Stimulated activated CD8-positive, alpha-beta memory T cell treated with anti-CD3 and anti-CD28 coated beads, Interleukin-4, amount 100 ng/mL, for 48 hours (primary cell): ENCODE results near the gene SPEM2.

Experiments
- DNase-seq: peaks from one replicate; pipeline ENCODE4 v3.0.0-alpha.2; 2020

The SPEM2 gene

GRCh38 chr17:7423679-7424078 lies 1.7 kb upstream of the SPEM2 start:
- DNase-seq: no peak

DNA sequence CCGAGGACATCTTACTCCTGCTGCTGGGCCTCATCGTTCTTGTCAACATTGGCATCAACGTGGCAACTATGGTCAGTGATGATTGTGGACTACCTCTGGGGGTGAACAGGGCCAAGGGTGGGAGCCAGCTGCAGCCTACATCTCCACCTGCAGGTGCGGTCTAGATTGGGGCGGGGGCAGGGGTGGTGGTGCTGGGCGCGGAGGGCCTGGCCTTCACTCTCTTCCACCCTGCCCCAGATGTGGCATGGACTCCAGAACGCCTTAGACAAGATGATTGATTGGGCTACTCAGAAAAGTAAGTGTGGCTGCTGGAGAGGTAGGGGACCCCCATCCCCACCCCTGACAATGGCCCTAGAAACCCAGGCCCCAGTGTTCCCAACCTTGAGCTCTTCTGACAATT lies 340 bp downstream of the SPEM2 start:
- DNase-seq: no peak

DNA sequence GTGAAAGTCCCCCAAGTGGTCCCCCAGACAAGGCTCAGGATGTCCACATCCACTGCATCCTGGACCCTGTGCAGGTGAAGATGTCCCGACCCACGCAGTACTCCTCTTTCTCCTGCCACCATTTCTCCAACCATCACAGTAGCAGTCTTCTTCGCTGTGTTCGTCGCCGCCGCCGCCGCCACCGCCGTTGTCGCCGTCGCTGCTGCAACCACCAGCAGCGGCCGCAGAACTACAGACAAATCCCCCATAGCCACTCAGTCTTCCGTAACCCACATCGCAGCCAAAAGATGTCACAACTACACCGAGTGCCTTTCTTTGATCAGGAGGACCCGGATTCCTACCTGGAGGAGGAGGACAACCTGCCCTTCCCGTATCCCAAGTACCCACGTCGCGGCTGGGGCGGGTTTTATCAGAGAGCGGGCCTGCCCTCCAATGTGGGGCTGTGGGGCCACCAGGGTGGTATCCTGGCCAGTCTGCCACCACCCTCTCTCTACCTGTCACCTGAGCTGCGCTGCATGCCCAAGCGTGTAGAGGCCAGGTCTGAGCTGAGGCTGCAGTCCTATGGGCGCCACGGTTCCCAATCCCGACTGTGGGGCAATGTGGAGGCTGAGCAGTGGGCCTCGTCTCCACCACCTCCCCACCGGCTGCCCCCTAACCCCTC lies 917 bp downstream of the SPEM2 start:
- DNase-seq: no peak

DNA sequence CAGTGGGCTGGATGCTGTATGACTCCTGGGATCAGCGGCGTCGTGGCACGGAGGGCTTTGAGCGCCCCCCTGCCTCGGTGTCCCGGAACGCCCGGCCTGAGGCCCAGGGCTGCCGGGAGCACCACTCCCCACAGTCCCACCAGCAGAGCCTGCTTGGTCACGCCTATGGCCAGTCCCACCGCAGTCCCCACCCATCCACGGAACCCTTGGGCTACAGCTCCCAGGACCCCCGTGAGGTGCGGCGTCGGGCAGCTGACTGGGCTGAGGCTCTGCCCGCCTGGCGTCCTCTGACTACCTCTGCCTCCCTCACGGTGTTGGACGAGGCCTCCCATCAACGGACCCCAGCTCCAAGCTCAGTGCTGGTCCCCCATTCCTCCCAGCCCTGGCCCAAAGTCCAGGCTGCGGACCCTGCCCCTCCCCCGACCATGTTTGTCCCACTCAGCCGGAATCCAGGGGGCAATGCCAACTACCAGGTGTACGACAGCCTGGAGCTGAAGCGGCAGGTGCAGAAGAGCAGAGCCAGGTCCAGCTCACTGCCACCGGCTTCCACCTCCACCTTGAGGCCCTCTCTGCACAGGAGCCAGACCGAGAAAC lies 1.6 kb downstream of the SPEM2 start:
- DNase-seq: no peak

DNA sequence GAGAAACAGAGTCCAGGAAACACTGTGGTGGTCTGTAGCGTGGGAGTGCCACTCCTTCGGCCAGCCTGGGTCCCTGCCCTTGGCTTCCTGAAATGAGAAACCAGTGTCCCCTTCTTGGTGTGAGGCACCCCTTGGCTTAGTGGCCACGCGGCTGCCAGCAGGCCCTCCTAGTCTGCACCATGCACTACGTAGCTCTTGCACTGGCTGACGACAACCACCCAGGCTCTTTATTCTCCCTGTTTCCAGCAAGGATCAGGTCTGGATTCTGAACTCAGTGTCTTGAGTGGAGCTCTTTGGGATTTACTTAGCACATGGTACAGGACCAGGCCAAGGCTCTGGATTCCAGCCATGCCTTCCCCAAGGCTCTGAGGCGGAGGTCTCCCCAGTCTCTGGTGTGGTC lies 2.1 kb downstream of the SPEM2 start:
- no peak for DNase-seq

GRCh38 chr17:7428557-7428956 lies 3.1 kb downstream of the SPEM2 start, which contains the start of gene SPEM3:
Gene SPEM3 (plus strand): TSS chr17:7428857. CDS start chr17:7428903, 46 bp downstream.
- no peak for DNase-seq

GRCh38 chr17:7429722-7430121 lies 4.3 kb downstream of the SPEM2 start:
- DNase-seq: no peak

- no peak for DNase-seq
Observed at GRCh38 chr17:7431231-7431630, 5.8 kb downstream of the SPEM2 start.

DNA sequence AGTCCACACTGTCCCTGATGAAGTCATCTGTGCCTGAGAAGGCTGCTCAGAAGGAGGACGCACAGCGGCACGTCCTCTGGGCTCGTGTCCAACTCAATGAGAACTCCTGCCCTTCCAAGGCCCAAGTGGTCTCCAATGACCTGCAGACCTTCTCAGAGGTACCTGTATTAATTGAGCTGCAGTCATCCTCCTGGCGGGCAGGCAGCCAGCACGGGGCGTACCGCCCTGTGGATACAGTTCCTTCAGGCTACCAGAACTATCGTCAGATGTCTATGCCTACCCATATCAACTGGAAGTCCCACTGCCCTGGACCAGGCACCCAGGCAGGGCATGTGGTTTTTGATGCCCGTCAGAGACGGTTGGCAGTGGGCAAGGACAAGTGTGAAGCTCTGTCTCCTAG lies 6.9 kb downstream of the SPEM2 start:
- DNase-seq: no peak

- peak; percentile 71 for DNase-seq
Observed at GRCh38 chr17:7435676-7436555, 10.5 kb downstream of the SPEM2 start.

DNA sequence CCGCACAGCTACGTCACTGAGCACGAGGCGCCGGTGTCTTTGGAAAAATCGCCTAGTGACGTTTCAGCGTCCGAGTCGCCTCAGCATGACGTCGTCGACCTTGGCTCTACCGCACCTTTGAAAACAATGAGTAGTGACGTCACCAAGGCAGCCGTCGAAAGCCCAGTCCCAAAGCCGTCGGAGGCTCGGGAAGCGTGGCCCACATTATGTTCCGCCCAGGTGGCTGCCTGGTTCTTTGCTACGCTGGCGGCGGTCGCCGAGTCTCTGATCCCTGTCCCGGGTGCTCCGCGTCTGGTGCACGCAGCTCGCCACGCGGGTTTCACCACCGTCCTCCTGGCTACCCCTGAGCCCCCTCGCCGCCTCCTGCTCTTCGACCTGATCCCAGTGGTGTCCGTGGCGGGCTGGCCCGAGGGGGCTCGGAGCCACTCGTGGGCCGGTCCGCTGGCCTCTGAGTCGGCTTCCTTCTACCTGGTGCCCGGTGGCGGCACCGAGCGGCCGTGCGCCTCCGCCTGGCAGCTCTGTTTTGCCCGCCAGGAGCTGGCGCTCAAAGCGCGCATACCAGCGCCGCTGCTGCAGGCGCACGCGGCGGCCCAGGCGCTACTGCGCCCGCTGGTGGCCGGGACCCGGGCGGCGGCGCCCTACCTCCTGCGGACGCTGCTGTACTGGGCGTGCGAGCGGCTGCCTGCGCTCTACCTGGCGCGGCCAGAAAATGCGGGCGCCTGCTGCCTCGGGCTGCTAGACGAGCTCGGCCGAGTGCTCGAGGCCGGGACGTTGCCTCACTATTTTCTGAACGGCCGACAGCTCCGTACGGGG lies 11.3 kb downstream of the SPEM2 start:
- DNase-seq: peak; percentile 85

DNA sequence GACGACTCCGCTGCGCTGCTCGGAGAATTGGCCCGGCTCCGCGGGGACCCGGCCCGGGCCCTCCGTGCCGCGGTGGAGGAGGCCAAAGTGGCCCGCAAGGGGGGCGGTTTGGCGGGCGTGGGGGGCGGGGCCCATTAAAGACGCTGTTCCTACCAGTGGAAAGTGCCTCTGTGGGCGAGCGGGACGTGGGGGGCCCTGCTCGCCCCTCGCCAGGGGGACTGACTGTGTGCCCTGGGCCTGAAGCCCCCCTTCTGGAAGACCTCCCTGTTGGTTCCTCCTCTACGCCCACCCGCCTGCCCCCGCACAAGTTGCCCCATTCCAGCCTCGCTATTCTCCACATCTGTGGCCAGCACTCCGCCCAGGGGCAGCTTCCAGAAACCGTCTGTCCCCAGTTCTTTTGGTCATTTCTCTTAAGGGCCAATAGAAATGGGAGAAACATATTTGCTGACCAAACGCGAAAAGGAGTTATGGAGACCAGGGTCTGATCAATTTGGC lies 12.0 kb downstream of the SPEM2 start:
- DNase-seq: no peak

GRCh38 chr17:7437950-7438614 lies 12.7 kb downstream of the SPEM2 start:
- peak; percentile 81 for DNase-seq

DNA sequence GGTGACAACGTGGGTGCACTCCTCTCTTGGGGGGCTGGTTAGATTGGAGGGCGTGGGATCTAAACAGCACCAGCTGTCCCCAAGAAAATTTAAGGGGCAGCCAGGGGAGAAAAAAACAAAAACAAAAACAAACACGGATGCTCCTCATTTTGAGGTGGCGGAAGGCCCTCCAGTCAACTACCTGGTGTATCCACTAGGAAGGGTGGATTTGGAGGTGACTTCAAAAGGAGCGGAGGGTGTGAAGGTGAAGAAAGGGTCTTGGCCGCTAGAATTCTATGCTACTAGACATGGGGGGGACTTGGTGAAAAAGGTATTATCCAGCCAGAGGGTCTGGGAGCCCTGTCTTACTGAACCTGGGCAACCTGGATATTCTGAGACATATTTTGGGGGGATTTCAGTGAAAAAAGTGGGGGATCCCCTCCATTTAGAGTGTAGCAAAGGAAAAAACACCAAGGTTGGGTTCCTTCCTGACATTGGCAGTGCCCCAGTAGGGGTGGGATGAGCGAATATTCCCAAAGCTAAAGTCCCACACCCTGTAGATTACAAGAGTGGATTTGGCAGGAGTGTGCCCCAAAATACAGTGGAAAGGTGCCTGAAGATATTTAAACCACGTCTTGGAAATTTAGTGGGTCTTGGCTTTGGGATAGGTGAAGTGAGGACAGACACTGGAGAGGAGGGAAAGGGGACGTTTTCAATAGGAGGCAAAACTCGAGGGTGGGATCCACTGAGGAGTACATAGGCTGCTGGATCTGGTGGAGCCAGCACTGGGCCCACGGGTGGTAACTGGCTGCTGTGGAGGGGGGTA lies 13.4 kb downstream of the SPEM2 start:
- DNase-seq: no peak

DNA sequence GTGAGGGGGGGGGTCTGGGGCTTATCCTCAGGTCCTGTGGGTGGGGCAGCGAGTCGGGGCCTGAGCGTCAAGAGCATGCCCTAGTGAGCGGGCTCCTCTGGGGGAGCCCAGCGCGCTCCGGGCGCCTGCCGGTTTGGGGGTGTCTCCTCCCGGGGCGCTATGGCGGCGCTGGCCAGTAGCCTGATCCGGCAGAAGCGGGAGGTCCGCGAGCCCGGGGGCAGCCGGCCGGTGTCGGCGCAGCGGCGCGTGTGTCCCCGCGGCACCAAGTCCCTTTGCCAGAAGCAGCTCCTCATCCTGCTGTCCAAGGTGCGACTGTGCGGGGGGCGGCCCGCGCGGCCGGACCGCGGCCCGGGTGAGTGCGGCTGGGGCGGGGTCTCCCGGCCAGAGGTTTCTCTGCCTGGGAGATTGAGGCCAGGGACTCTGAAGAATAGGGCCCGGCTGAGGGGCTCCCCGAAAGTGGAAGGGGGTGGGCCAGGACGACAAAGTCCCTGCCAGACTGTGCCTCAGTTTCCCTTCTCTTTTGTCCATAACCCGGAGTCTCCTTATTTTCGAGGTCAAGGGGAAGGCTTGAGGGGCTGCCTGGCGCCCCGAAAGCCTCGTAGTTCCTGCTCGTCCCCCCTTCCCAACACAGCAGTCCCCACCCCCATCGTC lies 14.2 kb downstream of the SPEM2 start, which contains the start of gene FGF11:
TSS of gene FGF11 (plus strand) at position 51 of the 651 bp plus-strand sequence. CDS start at position 160, 109 bp downstream.
- DNase-seq: no peak

- DNase-seq: peak; percentile 71
Observed at GRCh38 chr17:7440113-7440833, 14.9 kb downstream of the SPEM2 start.

- peak; percentile 44 for DNase-seq
Observed at GRCh38 chr17:7440834-7441195, 15.4 kb downstream of the SPEM2 start.

DNA sequence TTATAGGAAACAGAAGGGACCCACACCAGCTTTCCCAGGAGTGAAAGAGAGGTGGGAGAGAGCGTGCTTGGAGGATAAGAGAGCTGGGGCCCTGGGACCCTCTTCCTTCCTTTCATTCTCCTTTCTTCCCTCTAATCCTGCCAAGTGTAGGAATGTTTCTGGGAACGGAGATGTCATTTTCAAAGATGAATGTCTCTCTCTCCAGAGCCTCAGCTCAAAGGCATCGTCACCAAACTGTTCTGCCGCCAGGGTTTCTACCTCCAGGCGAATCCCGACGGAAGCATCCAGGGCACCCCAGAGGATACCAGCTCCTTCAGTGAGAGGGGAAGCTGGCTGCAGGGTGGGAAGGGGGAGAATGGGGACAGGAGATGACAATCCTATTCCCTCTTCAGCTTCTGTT lies 15.8 kb downstream of the SPEM2 start:
- DNase-seq: no peak

GRCh38 chr17:7442142-7442541 lies 16.7 kb downstream of the SPEM2 start:
- DNase-seq: no peak
